K562 (cell line): ENCODE results near the gene RASGRP1. TPM values are rescaled to one million over a fixed set of nuclear protein-coding genes. Genes with fewer than 3 reads are reported as not detected.
A peak's percentile ranks its signal among the peaks of the same experiment; 100 is the strongest.

Source experiments
- ATAC-seq: fragments of 200-7000 bp; cut with Tn5 transposase; 3 replicates; pipeline ENCODE4 v1.9.1; 2020; ENCODE audit warnings: moderate library complexity
- BruUV-seq: library from RNA; stranded (reverse); fragments of 400-500 nt; replicated peaks from 2 replicates; lab custom pipeline; 2021; lab: Mats Ljungman, UMichigan
- CTCF ChIA-PET: fragments of 300-600 bp; formaldehyde crosslinking; extraction: SDS; loops from one replicate; lab custom pipeline; 2021; ENCODE audit warnings: low intra/inter-chr PET ratio; lab: Yijun Ruan, JAX
- POLR2A ChIA-PET: fragments of 300-600, 350-650 bp; sonication (Branson Sonifier 250); formaldehyde crosslinking; extraction: SDS; loops from one replicate; lab custom pipeline; 2021; ENCODE audit warnings: antibody characterized with exemption, inconsistent platforms; lab: Yijun Ruan, JAX
- DNase-seq, 4 experiments: peaks; one replicate each; pipeline versions ENCODE4 v3.0.0 to v3.0.0-alpha.2; 2011 to 2018; ENCODE audit warnings: low spot score in 3 of 4, mixed read lengths in 3 of 4; ENCODE audit errors: extremely low read depth in 1 of 4
- FAIRE-seq: peaks from 2 replicates; lab custom pipeline; 2011; peaks lifted over from hg19 to GRCh38; lab: Jason Lieb, UNC
- H2AFZ ChIP-seq: 2 replicates; pipeline ENCODE4 v1.6.0; 2011; ENCODE audit warnings: low read depth, low read length, control low read depth, inconsistent platforms
- H3K27ac ChIP-seq: fragments of 200-600 bp; 3 replicates; pipeline ENCODE4 v1.8.0; 2011; ENCODE audit warnings: low read depth, mild to moderate bottlenecking, control low read depth, inconsistent platforms, low read length, moderate library complexity, mixed read lengths; ENCODE audit errors: extremely low read depth
- H3K27me3 ChIP-seq, 2 experiments: fragments of 300-600 bp in 1 of 2; 2 replicates in 1 of 2; 3 replicates in 1 of 2; pipeline versions ENCODE4 v1.6.0 to v1.8.0; 2011; ENCODE audit warnings: inconsistent platforms in 2 of 2, low read length in 2 of 2, mild to moderate bottlenecking in 1 of 2, mixed read lengths in 1 of 2, moderate library complexity in 1 of 2; ENCODE audit not compliant: control insufficient read depth in 2 of 2, insufficient read depth in 2 of 2
- H3K36me3 ChIP-seq: fragments of 300-600 bp; 3 replicates; pipeline ENCODE4 v1.8.0; 2011; ENCODE audit warnings: mild to moderate bottlenecking, low read length, inconsistent platforms; ENCODE audit not compliant: control insufficient read depth, insufficient read depth
- H3K4me1 ChIP-seq, 2 experiments: fragments of 200-600 bp in 1 of 2; replicated peaks in 1 of 2; 2 replicates in 1 of 2; 3 replicates in 1 of 2; pipeline versions ENCODE4 v1.5.1 to v1.8.0; 2011; ENCODE audit warnings: inconsistent platforms in 2 of 2, low read length in 2 of 2, mild to moderate bottlenecking in 1 of 2, mixed read lengths in 1 of 2, moderate library complexity in 1 of 2; ENCODE audit not compliant: control insufficient read depth in 2 of 2, insufficient read depth in 2 of 2
- H3K4me2 ChIP-seq: 2 replicates; pipeline ENCODE4 v1.6.1; 2011; ENCODE audit warnings: low read length, control low read depth, inconsistent platforms, mixed read lengths; ENCODE audit not compliant: insufficient read depth
- H3K4me3 ChIP-seq: fragments of 200-600 bp; sonication (generic), shearing (Covaris generic); 2 replicates; pipeline ENCODE4 v1.5.1; 2016; ENCODE audit warnings: control low read depth, inconsistent platforms
- H3K79me2 ChIP-seq: fragments of 200-600 bp; 3 replicates; pipeline ENCODE4 v1.8.0; 2011; ENCODE audit warnings: low read length, inconsistent platforms; ENCODE audit not compliant: control insufficient read depth, insufficient read depth
- H3K9ac ChIP-seq, 2 experiments: 2 replicates each; pipeline versions ENCODE4 v1.6.0 to v1.6.1; 2011; ENCODE audit warnings: low read depth in 2 of 2, low read length in 2 of 2, control low read depth in 1 of 2, inconsistent platforms in 1 of 2, mild to moderate bottlenecking in 1 of 2, mixed read lengths in 1 of 2; ENCODE audit not compliant: insufficient read depth in 1 of 2
- H3K9me1 ChIP-seq: one replicate; pipeline ENCODE4 v1.6.0; 2011; ENCODE audit warnings: inconsistent platforms, mild to moderate bottlenecking, low read length, moderate library complexity; ENCODE audit not compliant: control insufficient read depth, insufficient read depth
- H3K9me3 ChIP-seq: replicated peaks from 2 replicates; pipeline ENCODE4 v1.5.1; 2011; ENCODE audit warnings: low read depth, low read length, inconsistent platforms; ENCODE audit not compliant: control insufficient read depth, insufficient read depth
- H4K20me1 ChIP-seq: replicated peaks from 2 replicates; pipeline ENCODE4 v1.6.1; 2011; ENCODE audit warnings: low read length, inconsistent platforms, mixed read lengths; ENCODE audit not compliant: control insufficient read depth, insufficient read depth
- CCAR2 ChIP-seq: fragments of 200-400 bp; formaldehyde crosslinking; IDR thresholded peaks from 2 replicates; pipeline ENCODE4 v1.6.1; 2017; ENCODE audit warnings: mild to moderate bottlenecking, low read depth, low read length
- CHCHD3 ChIP-seq: fragments of 250-450 bp; sonication (Bioruptor Pico); IDR thresholded peaks from 2 replicates; pipeline ENCODE4 v2.1.2; 2022; ENCODE audit warnings: mild to moderate bottlenecking
- EHMT2 ChIP-seq: fragments of 450-650 bp; IDR thresholded peaks from 2 replicates; pipeline ENCODE4 v1.6.1; 2018; ENCODE audit warnings: antibody characterized with exemption
- ETS1 ChIP-seq: conservative IDR thresholded peaks from 2 replicates; pipeline ENCODE4 v1.6.1; 2011; ENCODE audit warnings: low read depth, mild to moderate bottlenecking, low read length; ENCODE audit not compliant: control insufficient read depth
- HDGF ChIP-seq: fragments of 450-650 bp; IDR thresholded peaks from 2 replicates; pipeline ENCODE4 v1.6.1; 2016
- KAT8 ChIP-seq: fragments of 450-650 bp; IDR thresholded peaks from 2 replicates; pipeline ENCODE4 v1.6.1; 2016; ENCODE audit warnings: low read depth, mild to moderate bottlenecking
- POLR3A ChIP-seq: IDR thresholded peaks from 2 replicates; pipeline ENCODE4 v1.6.1; 2011; ENCODE audit warnings: borderline replicate concordance, mild to moderate bottlenecking, moderate library complexity; ENCODE audit not compliant: insufficient read length, insufficient read depth; ENCODE audit errors: extremely low read depth
- RBBP5 ChIP-seq: fragments of 200-600 bp; sonication (generic); IDR thresholded peaks from 2 replicates; pipeline ENCODE4 v1.6.1; 2012; ENCODE audit warnings: borderline replicate concordance, mild to moderate bottlenecking, low read length, control low read depth, inconsistent platforms; ENCODE audit not compliant: insufficient read depth, poor library complexity, severe bottlenecking
- SPI1 ChIP-seq: IDR thresholded peaks from 2 replicates; pipeline ENCODE4 v1.6.1; 2011; ENCODE audit warnings: low read depth, low read length, control low read depth, borderline replicate concordance
- ZKSCAN1 ChIP-seq: fragments of 150-350 bp; IDR thresholded peaks from 2 replicates; pipeline ENCODE4 v1.6.1; 2016; ENCODE audit warnings: low read depth, low read length
- ZNF217 ChIP-seq: sonication (generic); formaldehyde crosslinking; IDR thresholded peaks from 2 replicates; pipeline ENCODE4 v1.8.0; 2022; ENCODE audit warnings: mild to moderate bottlenecking, missing genetic modification reagents
- ZNF277 ChIP-seq: fragments of 250-450 bp; sonication (Bioruptor Pico); IDR thresholded peaks from 2 replicates; pipeline ENCODE4 v1.8.0; 2022; ENCODE audit warnings: inconsistent platforms, mild to moderate bottlenecking, moderate library complexity, borderline replicate concordance
- WGBS: fragments of 100-300 bp; shearing (Covaris generic); methylation state at CpG from one replicate; pipeline ENCODE4 v1.1.6; 2016; ENCODE audit warnings: low coverage, mixed read lengths; ENCODE audit not compliant: insufficient coverage; ENCODE audit errors: missing lambda C conversion rate; 5-methylcytosine and 5-hydroxymethylcytosine counted together
- in situ Hi-C: fragments of 300-500 bp; cut with MboI; formaldehyde crosslinking; loops from 4 replicates; pipeline ENCODE4 v1.15.0; 2018; ENCODE audit warnings: inconsistent platforms, mixed read lengths
- intact Hi-C: fragments of 100-400 bp; cut with micrococcal nuclease; formaldehyde crosslinking; loops from 2 replicates; pipeline ENCODE4 v1.14.2; 2022
- polyA plus RNA-seq, 8 experiments: library from polyadenylated mRNA; depleted of rRNA in 4 of 8; stranded (reverse) in 5 of 8; unstranded in 3 of 8; fragments of >200 nt; fragmentation: Nextera tagmentation in 2 of 8; fragmentation: Illumina TruSeq in 1 of 8; extraction: Ambion mirVana in 2 of 8; extraction: Trizol in 1 of 8; gene quantifications; 2 replicates each; pipeline versions ENCODE4 v1.2.1 to v1.2.3, GENCODE V29; 2011 to 2014; ENCODE audit warnings: inconsistent platforms in 1 of 8, missing spikeins in 1 of 8
- total RNA-seq, 7 experiments: library from RNA; depleted of rRNA in 6 of 7; stranded (reverse); fragments of >200 nt in 6 of 7; fragmentation: Illumina TruSeq in 2 of 7; extraction: Trizol in 2 of 7; gene quantifications; 2 replicates each; pipeline versions ENCODE4 v1.2.1 to v1.2.3, GENCODE V29; 2011 to 2021; ENCODE audit warnings: low replicate concordance in 1 of 7
- TF ChIP-seq, protein P1 (sequence below): fragments of 200-800 bp; sonication (Bioruptor generic); IDR thresholded peaks from 2 replicates; pipeline ENCODE4 v1.6.1; 2017; ENCODE audit warnings: missing genetic modification characterization, missing compliant biosample characterization
- TF ChIP-seq, protein P2 (sequence below): fragments of 250-450 bp; sonication (Bioruptor Pico); IDR thresholded peaks from 2 replicates; pipeline ENCODE4 v1.8.0; 2021; ENCODE audit warnings: borderline replicate concordance, mild to moderate bottlenecking, moderate library complexity; ENCODE audit not compliant: poor library complexity, severe bottlenecking
- TF ChIP-seq, protein P3 (sequence below), 3 experiments: IDR thresholded peaks in 2 of 3; conservative IDR thresholded peaks in 1 of 3; 2 replicates each; pipeline ENCODE4 v1.5.1; 2011 to 2012; ENCODE audit warnings: low read length in 3 of 3, mild to moderate bottlenecking in 3 of 3, control low read depth in 2 of 3, improper control_type of control experiment in 1 of 3, inconsistent platforms in 1 of 3, low read depth in 1 of 3, mixed read lengths in 1 of 3, moderate library complexity in 1 of 3; ENCODE audit not compliant: insufficient read depth in 2 of 3

RASGRP1 gene
- total and polyA plus RNA-seq, 9 of the 15 experiments (the other 6 are each of a cell fraction or from before 2014, with no cell fraction given), result 0.14 to 0.72 (median 0.31) TPM

- H2AFZ ChIP-seq, result no peak overlapping the region
- H4K20me1 ChIP-seq, result no peaks in the 10 kb centered on the region
- ATAC-seq, result peak; percentile 92
- intact Hi-C loops (loop anchor here (1.0 to 10.0 kb wide), 4 partner anchors 34 to 209 kb away; partner anchors contain the start of gene RASGRP1), in situ Hi-C loops (loop anchor here (10.0 kb wide), 1 partner anchor 221 kb away; no protein-coding TSS in a partner anchor)
- H3K4me3 ChIP-seq, result no peak overlapping the region
- ChIA-PET POLR2A (interaction anchor here (1.1 kb wide), 1 partner anchor 19 kb away, joined by 4 read pairs; no protein-coding TSS in a partner anchor), CTCF (interaction anchor here (0.5 to 1.4 kb wide), 8 partner anchors 69 to 1471 kb away, joined by 3 to 6 read pairs (median 3); partner anchors contain the start of gene RASGRP1)
- H3K27me3 ChIP-seq, result no peaks in the 10 kb centered on the region
- no peaks in the 10 kb centered on the region for H3K9me1 ChIP-seq
- no peaks in the 10 kb centered on the region for H3K4me1 ChIP-seq
- H3K4me2 ChIP-seq, result no peak overlapping the region
- H3K9me3 ChIP-seq, result no peaks in the 10 kb centered on the region
- H3K79me2 ChIP-seq, result no peaks in the 10 kb centered on the region
- H3K36me3 ChIP-seq, result peaks cover 74% of the 10 kb centered on the region
- no TSS peak for BruUV-seq
- no peak overlapping the region for H3K9ac ChIP-seq
- FAIRE-seq, result peak; percentile 95
- 75% methylated on average over 4 of the region's 4 CpGs for WGBS
- peak; percentile 35 to 58 (median 48) for DNase-seq
- no peak overlapping the region for H3K27ac ChIP-seq
- TF ChIP-seq CHCHD3 (CRISPR knock-in tag), result no peak
- TF ChIP-seq CCAR2, result no peak
- no peak for TF ChIP-seq ZKSCAN1
- TF ChIP-seq ZNF217 (CRISPR knock-in tag), result no peak
- no peak for TF ChIP-seq RBBP5
- TF ChIP-seq SPI1, result no peak
- TF ChIP-seq, protein P1, sequence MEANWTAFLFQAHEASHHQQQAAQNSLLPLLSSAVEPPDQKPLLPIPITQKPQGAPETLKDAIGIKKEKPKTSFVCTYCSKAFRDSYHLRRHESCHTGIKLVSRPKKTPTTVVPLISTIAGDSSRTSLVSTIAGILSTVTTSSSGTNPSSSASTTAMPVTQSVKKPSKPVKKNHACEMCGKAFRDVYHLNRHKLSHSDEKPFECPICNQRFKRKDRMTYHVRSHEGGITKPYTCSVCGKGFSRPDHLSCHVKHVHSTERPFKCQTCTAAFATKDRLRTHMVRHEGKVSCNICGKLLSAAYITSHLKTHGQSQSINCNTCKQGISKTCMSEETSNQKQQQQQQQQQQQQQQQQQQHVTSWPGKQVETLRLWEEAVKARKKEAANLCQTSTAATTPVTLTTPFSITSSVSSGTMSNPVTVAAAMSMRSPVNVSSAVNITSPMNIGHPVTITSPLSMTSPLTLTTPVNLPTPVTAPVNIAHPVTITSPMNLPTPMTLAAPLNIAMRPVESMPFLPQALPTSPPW, result no peak
- TF ChIP-seq EHMT2, result no peak
- TF ChIP-seq, protein P2, sequence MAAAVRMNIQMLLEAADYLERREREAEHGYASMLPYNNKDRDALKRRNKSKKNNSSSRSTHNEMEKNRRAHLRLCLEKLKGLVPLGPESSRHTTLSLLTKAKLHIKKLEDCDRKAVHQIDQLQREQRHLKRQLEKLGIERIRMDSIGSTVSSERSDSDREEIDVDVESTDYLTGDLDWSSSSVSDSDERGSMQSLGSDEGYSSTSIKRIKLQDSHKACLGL (CRISPR knock-in tag), result no peak
- TF ChIP-seq ETS1, result no peak
- no peak for TF ChIP-seq KAT8
- TF ChIP-seq HDGF, result no peak
- TF ChIP-seq, protein P3, sequence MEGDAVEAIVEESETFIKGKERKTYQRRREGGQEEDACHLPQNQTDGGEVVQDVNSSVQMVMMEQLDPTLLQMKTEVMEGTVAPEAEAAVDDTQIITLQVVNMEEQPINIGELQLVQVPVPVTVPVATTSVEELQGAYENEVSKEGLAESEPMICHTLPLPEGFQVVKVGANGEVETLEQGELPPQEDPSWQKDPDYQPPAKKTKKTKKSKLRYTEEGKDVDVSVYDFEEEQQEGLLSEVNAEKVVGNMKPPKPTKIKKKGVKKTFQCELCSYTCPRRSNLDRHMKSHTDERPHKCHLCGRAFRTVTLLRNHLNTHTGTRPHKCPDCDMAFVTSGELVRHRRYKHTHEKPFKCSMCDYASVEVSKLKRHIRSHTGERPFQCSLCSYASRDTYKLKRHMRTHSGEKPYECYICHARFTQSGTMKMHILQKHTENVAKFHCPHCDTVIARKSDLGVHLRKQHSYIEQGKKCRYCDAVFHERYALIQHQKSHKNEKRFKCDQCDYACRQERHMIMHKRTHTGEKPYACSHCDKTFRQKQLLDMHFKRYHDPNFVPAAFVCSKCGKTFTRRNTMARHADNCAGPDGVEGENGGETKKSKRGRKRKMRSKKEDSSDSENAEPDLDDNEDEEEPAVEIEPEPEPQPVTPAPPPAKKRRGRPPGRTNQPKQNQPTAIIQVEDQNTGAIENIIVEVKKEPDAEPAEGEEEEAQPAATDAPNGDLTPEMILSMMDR (IDR thresholded peaks at IDR 0.05 in 2 of 3, conservative IDR thresholded peaks at IDR 0.05 in 1 of 3; ENCODE audit: insufficient read depth in 2 of 3, low read depth in 1 of 3, low read length in 3 of 3), result peak; percentile 48 to 70 (median 69)
- TF ChIP-seq POLR3A, result no peak
- no peak for TF ChIP-seq ZNF277 (CRISPR knock-in tag)
Observed at GRCh38 chr15:38474155-38474757, 90.4 kb downstream of the RASGRP1 start.
